NCI-H2029 treated with DMSO at 0.1 percent for 48 hours (cell line): ENCODE data around the gene CTNNBL1.

Experiments
- DNase-seq: peaks from one replicate; lab custom pipeline; 2025; lab: John Stamatoyannopoulos, UW

CTNNBL1 gene

GRCh38 chr20:37821696-37822095, 127.9 kb downstream of the CTNNBL1 start:
- DNase-seq: no peak

DNA sequence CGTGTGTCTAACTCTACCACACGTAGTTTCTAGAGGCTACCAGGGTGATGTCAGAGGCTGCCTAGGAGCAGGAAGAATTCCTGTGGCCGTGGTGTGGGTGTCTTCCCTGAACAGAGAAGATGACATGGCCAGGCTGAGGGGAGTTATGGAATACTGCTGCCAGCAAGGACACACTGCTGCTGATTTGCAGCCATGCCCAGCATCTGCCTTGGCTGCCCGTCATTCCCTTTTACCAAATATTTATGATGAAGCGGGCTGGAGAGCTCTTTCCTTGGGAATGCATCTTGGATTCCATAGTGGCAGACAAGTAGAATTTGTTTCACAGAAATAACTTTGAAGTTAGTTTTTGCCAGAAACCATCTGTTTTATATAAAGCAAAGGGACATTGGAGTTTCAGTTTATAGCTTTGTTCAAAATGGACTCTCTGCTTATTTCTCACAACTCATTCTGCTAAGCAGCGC, 128.3 kb downstream of the CTNNBL1 start:
- DNase-seq: no peak

DNA sequence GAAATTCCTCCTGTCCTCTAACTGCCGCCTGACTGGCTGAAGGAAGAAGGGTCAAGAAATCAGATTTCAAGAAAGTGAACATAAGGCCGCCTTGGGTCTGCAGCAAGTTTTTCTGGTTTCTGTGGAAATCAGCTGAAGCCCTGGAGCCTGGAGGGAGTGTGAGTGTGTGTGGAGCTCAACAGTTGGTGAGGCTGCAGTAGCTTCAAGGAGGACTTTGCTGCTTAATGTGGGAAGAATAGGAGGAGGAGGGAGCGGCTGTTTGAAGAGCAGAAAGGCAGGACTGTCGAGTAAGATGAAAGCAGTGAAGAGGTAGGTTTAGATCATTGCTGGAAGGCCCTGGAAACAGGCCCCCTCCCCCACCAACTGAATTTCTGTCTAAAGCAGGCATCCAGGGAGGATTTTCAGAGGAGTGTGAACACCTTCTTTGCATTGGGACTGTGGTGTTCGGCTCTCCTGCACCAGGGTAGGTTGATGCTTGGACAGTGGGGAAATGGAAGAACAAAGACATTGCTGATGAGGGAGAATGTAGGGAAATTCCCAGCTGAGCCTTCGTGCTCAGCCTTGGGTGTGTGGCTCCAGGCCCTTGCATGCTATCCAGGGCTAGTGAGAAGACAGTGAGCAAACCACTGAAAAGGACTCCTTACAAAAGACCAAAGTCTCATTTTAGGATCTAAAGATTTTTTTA, 129.6 kb downstream of the CTNNBL1 start:
- DNase-seq: no peak

- DNase-seq: no peak
Measured at GRCh38 chr20:37827605-37828004, 133.8 kb downstream of the CTNNBL1 start.

- no peak for DNase-seq
Measured at GRCh38 chr20:37828684-37829083, 134.9 kb downstream of the CTNNBL1 start.

- no peak for DNase-seq
Measured at GRCh38 chr20:37829128-37829527, 135.3 kb downstream of the CTNNBL1 start.

GRCh38 chr20:37833221-37833896, 139.5 kb downstream of the CTNNBL1 start:
- no peak for DNase-seq

DNA sequence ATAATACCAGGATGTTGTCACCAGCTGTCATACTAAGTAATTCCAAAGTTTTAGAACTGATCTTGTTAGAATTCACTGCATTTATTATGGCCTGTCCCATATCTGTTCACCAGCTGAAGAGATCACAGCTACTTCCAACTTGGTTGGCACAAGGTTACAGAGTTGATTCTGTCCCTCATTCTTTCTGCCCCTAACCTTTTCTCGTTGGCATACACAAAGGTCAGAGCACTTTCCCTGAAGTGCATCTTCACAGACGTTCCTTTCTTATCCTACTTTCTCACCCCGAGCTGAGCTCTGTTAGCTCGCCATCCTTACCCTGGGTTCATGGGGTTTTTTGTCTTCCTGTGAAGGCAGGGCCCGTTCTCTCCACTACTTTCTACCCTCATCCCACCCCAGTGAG, 143.1 kb downstream of the CTNNBL1 start:
- no peak for DNase-seq

GRCh38 chr20:37837924-37838323, 144.1 kb downstream of the CTNNBL1 start:
- DNase-seq: no peak

GRCh38 chr20:37838769-37839431, 145.1 kb downstream of the CTNNBL1 start:
- DNase-seq: no peak

GRCh38 chr20:37839432-37839827, 145.6 kb downstream of the CTNNBL1 start:
- peak; percentile 65 for DNase-seq

DNA sequence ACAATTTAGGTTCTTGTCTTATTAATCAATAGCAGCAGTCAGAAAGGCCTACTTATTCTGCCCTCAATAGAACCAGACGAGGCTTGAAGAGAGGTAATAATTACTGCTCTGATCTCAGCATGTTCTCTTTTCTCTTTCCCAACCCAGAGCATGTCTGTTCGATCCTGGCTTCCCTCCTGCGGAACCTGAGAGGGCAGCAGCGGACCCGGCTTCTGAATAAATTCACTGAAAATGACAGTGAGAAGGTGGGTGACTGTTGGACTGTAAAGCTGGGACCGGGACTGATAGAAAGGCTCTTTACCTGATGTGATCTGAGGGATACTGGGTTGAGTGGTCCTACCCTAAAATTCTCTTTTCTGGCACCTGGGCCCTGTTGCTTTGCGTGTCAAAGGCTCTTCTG, 146.1 kb downstream of the CTNNBL1 start:
- no peak for DNase-seq

DNA sequence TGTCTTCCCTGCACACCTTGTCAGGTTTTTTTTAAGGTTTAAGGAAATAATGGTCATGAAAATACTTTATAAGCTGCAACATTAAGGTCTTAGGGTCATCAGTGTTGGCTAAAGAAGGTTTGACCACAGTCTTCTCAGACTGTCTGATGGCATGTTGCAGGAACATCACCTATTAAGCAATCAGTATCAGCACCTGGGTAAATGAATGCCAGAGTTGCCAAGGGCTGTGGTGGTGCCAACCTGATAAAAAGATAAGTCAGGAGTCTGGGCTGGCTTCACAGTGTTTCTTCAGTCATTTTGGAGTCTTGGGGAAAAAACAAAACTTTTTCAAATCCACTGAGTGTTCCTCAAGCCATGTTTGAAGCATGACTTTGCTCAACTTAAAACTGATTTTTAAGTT, 147.6 kb downstream of the CTNNBL1 start:
- no peak for DNase-seq

DNA sequence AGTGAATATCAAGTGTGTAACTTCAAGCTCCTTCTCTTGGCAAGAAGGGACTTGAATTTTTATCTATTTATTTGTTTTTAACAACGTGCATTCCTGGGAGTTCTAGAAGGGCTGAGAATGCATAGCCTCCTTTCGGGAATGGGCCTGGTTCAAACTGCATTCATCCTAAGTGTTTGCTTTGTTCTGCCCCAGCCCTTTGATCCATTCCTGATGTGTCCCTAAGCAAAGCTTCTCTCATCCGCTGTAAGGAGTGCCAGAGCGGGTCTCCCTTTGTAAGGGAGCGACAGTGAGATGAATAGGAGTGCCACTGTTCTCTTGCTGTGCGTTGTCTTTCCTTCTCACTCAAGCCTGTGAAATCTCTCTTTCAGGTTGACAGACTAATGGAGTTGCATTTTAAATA, 148.1 kb downstream of the CTNNBL1 start:
- DNase-seq: no peak

GRCh38 chr20:37845241-37845681, 151.4 kb downstream of the CTNNBL1 start:
- peak; percentile 69 for DNase-seq

DNA sequence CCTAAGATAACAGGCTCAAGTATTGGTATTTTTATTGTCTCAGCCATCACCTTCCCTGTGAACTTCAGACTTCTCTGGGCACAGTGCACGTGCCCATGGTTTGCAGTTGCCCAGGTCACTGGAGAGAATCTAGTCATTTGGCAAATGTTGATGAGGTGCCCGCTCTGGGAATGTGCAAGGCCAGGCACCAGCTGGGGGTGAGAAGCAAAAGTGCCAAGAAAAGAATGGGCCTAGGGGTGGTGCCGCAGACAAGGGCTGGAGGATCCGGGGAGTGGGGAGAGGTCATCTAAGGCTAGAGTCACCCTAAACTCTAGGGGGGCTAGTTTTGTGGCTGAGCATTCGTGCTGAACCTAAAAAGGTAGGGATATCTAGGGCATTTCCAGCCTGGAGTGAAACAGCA, 152.0 kb downstream of the CTNNBL1 start:
- no peak for DNase-seq

DNA sequence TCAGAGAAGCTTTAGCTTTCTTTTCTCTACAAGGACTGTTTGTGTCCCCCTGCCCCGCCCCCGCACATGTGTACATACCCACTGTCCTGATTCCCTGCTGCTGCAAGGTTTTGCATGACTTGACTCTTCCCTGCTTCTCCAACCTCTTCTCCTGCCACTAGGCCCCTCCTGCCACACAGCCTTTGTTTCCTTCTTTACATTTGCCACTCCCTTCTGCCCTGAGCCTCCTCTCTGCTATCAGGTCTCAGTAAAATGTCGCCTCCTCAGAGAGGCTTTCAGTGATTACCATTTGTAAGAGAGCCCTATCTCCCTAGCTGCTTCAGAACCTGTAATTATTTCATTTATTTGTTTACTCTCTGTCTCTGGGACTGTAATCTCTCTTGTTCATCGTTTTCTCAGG, 152.7 kb downstream of the CTNNBL1 start:
- DNase-seq: peak; percentile 65

GRCh38 chr20:37848706-37849105, 154.9 kb downstream of the CTNNBL1 start:
- no peak for DNase-seq

GRCh38 chr20:37849156-37849555, 155.3 kb downstream of the CTNNBL1 start:
- DNase-seq: no peak

GRCh38 chr20:37849566-37849965, 155.7 kb downstream of the CTNNBL1 start:
- no peak for DNase-seq

DNA sequence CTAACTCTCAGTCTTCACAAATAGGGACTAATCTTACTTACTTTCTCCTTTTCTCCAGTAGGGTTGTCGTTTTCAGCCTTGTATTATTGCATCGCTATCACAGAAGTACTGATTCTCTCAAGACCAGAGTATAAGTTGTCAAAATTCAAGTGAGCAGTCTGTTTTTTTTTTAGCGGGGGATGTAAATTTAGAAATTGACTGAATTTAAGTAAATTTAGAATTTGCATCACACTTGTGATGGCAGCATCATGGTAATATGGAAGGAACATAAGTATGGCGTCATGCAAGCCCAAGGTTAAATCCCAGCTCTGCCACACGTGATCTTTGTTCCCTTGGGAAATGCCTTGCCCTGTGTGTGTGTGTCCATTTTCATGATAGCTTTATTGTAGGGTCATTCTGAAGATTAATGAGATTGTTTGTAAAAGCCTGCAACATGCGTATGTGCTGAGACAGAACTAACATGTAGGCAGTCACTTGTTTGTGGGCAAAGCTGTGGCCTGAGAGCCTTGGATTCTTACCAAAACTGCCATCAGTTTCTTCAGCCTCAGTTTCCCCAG, 156.3 kb downstream of the CTNNBL1 start:
- no peak for DNase-seq

DNA sequence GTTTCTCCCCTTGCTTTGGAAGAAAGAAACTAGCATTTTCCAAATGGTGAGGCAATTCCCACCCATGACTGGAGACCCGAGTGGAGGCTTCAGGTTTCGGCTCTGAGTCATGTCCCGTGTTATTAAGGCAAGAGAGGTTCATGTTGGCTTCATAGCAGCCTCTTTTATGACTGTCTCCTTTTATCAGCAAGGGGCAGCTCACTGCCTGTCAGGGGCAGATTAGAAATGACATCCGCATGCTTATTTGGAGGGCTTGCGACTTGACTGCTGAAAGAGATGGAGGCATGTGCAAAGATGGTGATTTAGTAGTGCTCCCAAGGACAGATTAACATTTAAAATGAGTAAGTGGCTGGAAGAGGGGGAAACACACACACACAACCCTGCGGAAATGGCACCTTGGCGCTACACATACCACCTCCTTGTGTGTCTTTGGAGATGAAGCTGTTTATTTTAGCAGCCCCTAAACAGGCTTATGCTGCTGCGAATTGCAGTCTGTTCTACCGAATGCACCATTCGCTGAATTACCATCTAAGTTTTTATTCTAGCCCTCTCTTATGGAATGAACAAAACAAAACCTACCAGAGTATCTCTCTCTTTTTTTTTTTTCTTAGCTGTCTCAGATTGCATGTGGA, 157.0 kb downstream of the CTNNBL1 start:
- no peak for DNase-seq
